Right lobe of liver (tissue), 6 donors: ENCODE data around the gene EPB41L3. TPM values are rescaled to one million over a fixed set of nuclear protein-coding genes. Genes with fewer than 3 reads are reported as not detected.
"Not testable (repeated sequence)": the region's sequence is repeated elsewhere in the genome, so short reads cannot be mapped to it uniquely, and the experiment has no call there.

Experiments
- ATAC-seq, 4 donors: fragments of 200-7000 bp; cut with Tn5 transposase; one replicate each; pipeline ENCODE4 v1.9.1; 2020; ENCODE audit warnings: mild to moderate bottlenecking in 4 of 4, moderate library complexity in 4 of 4
- DNase-seq, 3 donors: peaks; one replicate each; pipeline ENCODE4 v3.0.0-alpha.2; 2020
- H3K27ac ChIP-seq, 3 donors: fragments of 200-600 bp; one replicate each; pipeline ENCODE4 v1.8.0; 2022
- H3K27me3 ChIP-seq, 2 donors: fragments of 200-600 bp; one replicate each; pipeline ENCODE4 v1.8.0; 2022
- H3K36me3 ChIP-seq, 4 donors: fragments of 200-600 bp; sonication (generic) in 1 of 4; one replicate each; pipeline versions ENCODE4 v1.5.1 to v1.8.0; 2017 to 2022; ENCODE audit warnings: control low read depth in 1 of 4
- H3K4me1 ChIP-seq, 4 donors: fragments of 200-600 bp; sonication (generic) in 1 of 4; one replicate each; pipeline versions ENCODE4 v1.5.1 to v1.8.0; 2017 to 2022; ENCODE audit warnings: control low read depth in 1 of 4
- H3K4me3 ChIP-seq, 3 donors: fragments of 200-600 bp; one replicate each; pipeline ENCODE4 v1.8.0; 2022
- H3K9me3 ChIP-seq, 4 donors: fragments of 200-600 bp; sonication (generic) in 1 of 4; one replicate each; pipeline versions ENCODE4 v1.5.1 to v1.8.0; 2017 to 2022; ENCODE audit warnings: control low read depth in 1 of 4
- POLR2A ChIP-seq: fragments of 450-650 bp; IDR thresholded peaks from one replicate; pipeline ENCODE4 v1.6.1; 2017; ENCODE audit warnings: antibody characterized with exemption, mild to moderate bottlenecking
- WGBS: methylation state at CpG from one replicate; pipeline ENCODE4 v1.1.6; 2018; ENCODE audit warnings: low coverage, low lambda C conversion rate; ENCODE audit not compliant: insufficient coverage; ENCODE audit errors: missing lambda C conversion rate; 5-methylcytosine and 5-hydroxymethylcytosine counted together
- intact Hi-C, 2 donors: fragments of 100-400 bp; cut with DNase I; formaldehyde crosslinking; loops; one replicate each; pipeline versions ENCODE4 v1.11.2 to v1.14.1; 2022
- total RNA-seq, 6 experiments: library from RNA; depleted of rRNA in 2 of 6; stranded (reverse); fragments of >200 nt in 2 of 6; fragmentation: NEBNext Ultra II Directional in 3 of 6; extraction: Animal tissue kit (Norgen Biotek cat#: 25700) in 3 of 6; gene quantifications; one replicate each; pipeline versions ENCODE4 v1.1.0 to v1.2.4, GENCODE V29; 2016 to 2023
- TF ChIP-seq, protein P1 (sequence below), 4 donors: fragments of 200-600 bp in 3 of 4; fragments of 450-650 bp in 1 of 4; IDR thresholded peaks; one replicate each; pipeline versions ENCODE4 v1.5.1 to v1.8.0; 2016 to 2022; ENCODE audit warnings: antibody characterized with exemption in 4 of 4, mild to moderate bottlenecking in 2 of 4
- donor health status: DM: no; HTN: yes; CAD: no.
- donor health status: DM: no; HTN: no; CAD: no.
- donor health status: DM: no; HTN: no; CAD: no.
- donor health status: DM: no; HTN: yes; CAD: no.
- donor health status: DM: no; HTN: yes; CAD: no.

Gene EPB41L3
- total RNA-seq, 6 experiments from 2014 or later = 3.3 to 20.3 (median 6.2) TPM

DNA sequence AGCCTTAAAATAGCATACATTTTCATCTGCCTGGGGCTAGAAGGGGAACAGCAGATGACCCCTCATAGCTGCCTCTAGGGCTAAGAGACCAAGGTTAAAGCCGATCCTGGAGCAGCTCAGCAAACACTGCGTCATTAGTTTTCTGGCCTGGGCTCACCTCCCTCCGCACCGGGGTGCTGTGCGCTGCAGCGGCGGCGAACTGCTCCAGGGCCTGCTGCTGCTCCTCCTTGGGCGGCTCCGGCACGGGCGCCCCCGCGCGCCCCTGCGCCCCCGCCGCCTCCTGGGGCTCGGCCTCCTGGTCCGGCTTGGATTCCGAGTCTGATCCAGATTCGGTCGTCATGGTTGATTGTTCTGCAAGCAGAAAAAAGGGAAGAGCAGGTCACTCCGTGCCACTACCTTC is 55.0 kb downstream of the EPB41L3 start:
- 24% methylated on average over 2 of the region's 24 CpGs for WGBS
- DNase-seq = no peak
- ATAC-seq = no peak

DNA sequence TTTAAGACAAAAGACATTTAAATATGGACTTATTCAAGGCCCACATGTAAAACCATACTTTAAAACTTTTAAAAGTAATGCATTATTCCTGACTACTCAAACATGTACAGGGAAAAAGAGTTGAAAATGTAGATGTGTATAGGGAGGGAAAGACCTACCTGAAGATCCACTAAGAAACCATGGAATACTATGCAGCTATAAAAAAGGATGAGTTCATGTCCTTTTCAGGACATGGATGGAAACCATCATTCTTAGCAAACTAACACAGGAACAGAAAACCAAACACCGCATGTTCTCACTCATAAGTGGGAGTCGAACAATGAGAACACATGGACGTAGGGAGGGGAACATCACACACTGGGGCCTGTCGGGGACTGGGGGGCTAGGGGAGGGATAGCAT is 55.8 kb downstream of the EPB41L3 start:
- DNase-seq, ATAC-seq, H3K4me3 ChIP-seq, intact Hi-C loops, H3K4me1 ChIP-seq, H3K9me3 ChIP-seq, H3K27ac ChIP-seq, H3K36me3 ChIP-seq, H3K27me3 ChIP-seq: not testable (repeated sequence)
- 90% methylated on average over 4 of the region's 4 CpGs for WGBS

More for the DNA sequence above, 55.0 kb downstream of the EPB41L3 start:
- Histone ChIP-seq H3K4me3 (no peak overlapping the region), H3K27ac (no peak overlapping the region), H3K36me3 (no peaks in the 10 kb centered on the region), H3K4me1 (no peaks in the 10 kb centered on the region), H3K27me3 (no peaks in the 10 kb centered on the region), H3K9me3 (no peaks in the 10 kb centered on the region)
- intact Hi-C loops = no loop called here
- TF ChIP-seq, protein P1, sequence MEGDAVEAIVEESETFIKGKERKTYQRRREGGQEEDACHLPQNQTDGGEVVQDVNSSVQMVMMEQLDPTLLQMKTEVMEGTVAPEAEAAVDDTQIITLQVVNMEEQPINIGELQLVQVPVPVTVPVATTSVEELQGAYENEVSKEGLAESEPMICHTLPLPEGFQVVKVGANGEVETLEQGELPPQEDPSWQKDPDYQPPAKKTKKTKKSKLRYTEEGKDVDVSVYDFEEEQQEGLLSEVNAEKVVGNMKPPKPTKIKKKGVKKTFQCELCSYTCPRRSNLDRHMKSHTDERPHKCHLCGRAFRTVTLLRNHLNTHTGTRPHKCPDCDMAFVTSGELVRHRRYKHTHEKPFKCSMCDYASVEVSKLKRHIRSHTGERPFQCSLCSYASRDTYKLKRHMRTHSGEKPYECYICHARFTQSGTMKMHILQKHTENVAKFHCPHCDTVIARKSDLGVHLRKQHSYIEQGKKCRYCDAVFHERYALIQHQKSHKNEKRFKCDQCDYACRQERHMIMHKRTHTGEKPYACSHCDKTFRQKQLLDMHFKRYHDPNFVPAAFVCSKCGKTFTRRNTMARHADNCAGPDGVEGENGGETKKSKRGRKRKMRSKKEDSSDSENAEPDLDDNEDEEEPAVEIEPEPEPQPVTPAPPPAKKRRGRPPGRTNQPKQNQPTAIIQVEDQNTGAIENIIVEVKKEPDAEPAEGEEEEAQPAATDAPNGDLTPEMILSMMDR (IDR thresholded peaks at IDR 0.05) = no peak
- no peak for TF ChIP-seq POLR2A

DNA sequence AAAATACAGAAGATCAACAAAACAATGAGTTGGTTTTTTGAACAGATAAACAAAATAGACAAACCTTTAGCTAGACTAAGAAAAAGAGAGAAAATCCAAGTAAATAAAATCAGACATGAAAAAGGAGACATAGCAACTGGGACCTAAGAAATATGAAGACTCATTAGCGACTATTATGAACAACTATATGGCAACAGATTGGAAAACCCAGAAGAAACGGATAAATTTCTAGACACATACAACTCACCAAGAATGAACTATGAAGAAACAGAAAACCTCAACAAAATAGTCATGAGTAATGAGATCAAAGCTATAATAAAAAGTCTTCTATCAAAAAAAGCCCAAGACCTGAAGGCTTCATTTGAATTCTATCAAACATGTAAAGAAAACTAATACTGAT is 59.3 kb downstream of the EPB41L3 start:
- Histone ChIP-seq H3K4me1 (no peaks in the 10 kb centered on the region), H3K4me3 (no peak overlapping the region), H3K27me3 (no peaks in the 10 kb centered on the region), H3K36me3 (no peaks in the 10 kb centered on the region), H3K9me3 (no peaks in the 10 kb centered on the region), H3K27ac (no peak overlapping the region)
- intact Hi-C loops = no loop called here
- WGBS = 50% methylated on average over 1 of the region's 2 CpGs
- no peak for DNase-seq
- no peak for ATAC-seq
- TF ChIP-seq, protein P1 (IDR thresholded peaks at IDR 0.05) = no peak
- no peak for TF ChIP-seq POLR2A

DNA sequence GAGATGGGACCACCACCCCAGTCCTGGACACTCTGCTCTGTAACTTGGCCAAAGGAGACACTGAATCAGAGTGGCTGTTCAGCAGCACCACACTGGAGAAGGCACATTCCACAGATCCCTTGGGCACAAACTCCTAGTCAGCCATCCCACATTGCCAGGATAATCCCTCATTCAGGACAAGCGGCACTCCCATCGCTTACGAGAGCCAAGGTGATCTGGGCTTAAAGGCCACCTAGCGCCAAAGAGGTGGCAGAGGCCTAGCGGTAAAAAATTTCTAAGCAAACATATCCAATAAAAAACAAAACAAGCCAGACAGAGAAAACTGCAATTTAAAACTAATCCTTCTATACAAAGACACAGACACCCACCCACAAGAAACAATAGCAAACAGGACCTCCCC is 62.2 kb downstream of the EPB41L3 start:
- no peak for DNase-seq
- H3K27me3 ChIP-seq = no peaks in the 10 kb centered on the region
- no peak for ATAC-seq
- no peaks in the 10 kb centered on the region for H3K9me3 ChIP-seq
- intact Hi-C loops = no loop called here
- no peaks in the 10 kb centered on the region for H3K36me3 ChIP-seq
- H3K4me1 ChIP-seq = no peaks in the 10 kb centered on the region
- no peak overlapping the region for H3K27ac ChIP-seq
- TF ChIP-seq, protein P1 (IDR thresholded peaks at IDR 0.05) = no peak
- TF ChIP-seq POLR2A = no peak
- 98% methylated on average over 5 of the region's 5 CpGs for WGBS
- H3K4me3 ChIP-seq = no peak overlapping the region

DNA sequence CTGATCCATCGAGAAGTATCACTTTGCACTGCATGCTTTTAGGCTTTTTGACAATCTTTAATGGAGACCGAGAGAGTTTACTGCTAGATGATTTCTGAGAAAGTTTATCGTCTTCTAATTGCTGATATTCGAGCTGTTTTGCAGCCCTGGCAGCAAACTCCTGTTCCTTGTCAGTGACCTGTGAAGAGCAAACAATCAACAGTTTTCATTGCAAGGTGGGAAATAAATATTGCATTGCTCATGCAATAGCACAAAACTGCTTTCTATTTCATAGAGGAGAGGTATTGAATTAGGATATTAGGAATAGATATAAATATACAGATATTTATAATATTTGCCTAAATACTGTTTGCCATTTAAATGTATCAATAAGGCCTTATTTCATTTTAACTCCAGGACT is 65.5 kb downstream of the EPB41L3 start:
- no peak overlapping the region for H3K27ac ChIP-seq
- no peaks in the 10 kb centered on the region for H3K36me3 ChIP-seq
- H3K27me3 ChIP-seq = no peaks in the 10 kb centered on the region
- DNase-seq (no peak), ATAC-seq (no peak)
- 56% methylated on average over 4 of the region's 4 CpGs for whole genome bisulfite sequencing
- H3K9me3 ChIP-seq = no peaks in the 10 kb centered on the region
- H3K4me1 ChIP-seq = no peaks in the 10 kb centered on the region
- no peak overlapping the region for H3K4me3 ChIP-seq
- intact Hi-C loops = no loop called here
- no peak for TF ChIP-seq POLR2A
- TF ChIP-seq, protein P1 (IDR thresholded peaks at IDR 0.05) = no peak
